ENCODE results near the gene UHRF2.
"Not testable (repeated sequence)": the region's sequence is repeated elsewhere in the genome, so short reads cannot be mapped to it uniquely, and the experiment has no call there.

The UHRF2 gene

GRCh38 chr9:6428940-6429889 lies 16.2 kb downstream of the UHRF2 start:
- DNase-seq (ENCODE audit: low read depth in 3 of 3), result no peak

DNA sequence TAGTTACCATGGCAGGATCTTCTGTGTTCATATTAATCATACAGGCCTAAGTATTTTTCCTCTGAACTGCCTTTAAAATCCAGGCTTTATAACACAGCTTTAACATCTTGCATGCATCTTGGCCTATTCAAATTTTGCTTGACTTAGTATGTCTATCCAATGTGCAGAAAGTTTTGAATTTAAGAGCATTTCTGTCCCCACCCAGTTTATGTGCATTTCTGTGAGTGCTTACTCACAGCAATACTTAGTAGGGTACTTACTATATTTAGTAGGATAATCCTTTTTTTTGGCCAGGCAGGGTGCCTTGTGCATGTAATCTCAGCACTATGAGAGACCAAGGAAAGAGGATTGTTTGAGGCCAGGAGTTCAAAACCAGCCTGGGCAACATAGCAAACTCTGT lies 18.0 kb downstream of the UHRF2 start:
- no peak for DNase-seq (ENCODE audit: low read depth in 3 of 3)

- DNase-seq (ENCODE audit: low read depth in 3 of 3), result no peak
Observed at GRCh38 chr9:6433410-6433809, 20.4 kb downstream of the UHRF2 start.

DNA sequence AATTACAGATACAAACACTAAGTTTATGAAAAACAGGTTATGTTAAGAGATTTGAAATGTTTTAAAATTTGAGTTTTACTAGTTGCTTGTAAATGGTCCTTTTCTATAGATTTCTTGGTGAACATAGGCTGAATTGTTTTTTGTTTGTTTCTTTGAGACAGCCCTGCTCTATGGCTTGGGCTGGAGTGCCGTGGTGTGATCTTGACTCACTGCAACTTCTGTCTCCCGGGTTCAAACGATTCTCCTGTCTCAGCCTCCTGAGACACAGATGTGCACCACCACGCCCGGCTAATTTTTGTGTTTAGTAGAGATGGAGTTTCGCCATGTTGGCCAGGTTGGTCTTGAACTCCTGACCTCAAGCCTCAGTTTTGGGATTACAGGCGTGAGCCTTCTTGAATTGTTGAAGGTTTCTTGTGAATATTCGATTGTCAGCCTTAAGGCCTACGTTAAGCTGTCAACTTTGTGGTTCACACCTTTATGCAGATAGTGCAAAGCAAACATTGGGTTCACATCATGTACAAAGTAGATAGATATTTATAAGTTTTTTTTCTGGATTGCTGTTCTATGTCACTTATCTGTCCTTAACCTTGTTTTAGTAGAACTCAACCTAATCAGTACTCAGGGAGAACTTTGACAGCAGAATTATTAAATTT lies 26.2 kb downstream of the UHRF2 start:
- no peak for DNase-seq (ENCODE audit: low read depth in 3 of 3)

- no peak for DNase-seq (ENCODE audit: low read depth in 3 of 3)
Observed at GRCh38 chr9:6440405-6440804, 27.4 kb downstream of the UHRF2 start.

DNA sequence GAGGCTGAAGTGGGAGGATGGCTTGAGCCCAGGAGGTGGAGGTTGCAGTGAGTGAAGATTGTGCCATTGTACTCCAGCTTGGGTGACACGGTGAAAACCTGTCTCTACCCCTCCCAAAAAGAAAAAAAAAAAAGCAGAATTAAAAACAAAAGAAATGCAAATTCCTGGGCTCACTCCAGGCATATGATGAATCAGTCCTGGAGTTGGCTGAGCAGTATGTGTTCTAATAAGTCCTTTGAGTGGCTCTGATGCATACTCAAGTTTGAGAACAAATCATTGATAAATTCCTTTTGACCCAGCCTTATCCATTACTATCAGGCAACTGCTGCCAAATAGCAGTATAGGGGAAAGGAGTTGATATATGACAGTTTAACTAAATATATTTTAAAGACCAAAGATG lies 28.3 kb downstream of the UHRF2 start:
- DNase-seq (ENCODE audit: low read depth in 3 of 3), result no peak

- no peak for DNase-seq (ENCODE audit: low read depth in 3 of 3)
Observed at GRCh38 chr9:6443661-6444060, 30.7 kb downstream of the UHRF2 start.

DNA sequence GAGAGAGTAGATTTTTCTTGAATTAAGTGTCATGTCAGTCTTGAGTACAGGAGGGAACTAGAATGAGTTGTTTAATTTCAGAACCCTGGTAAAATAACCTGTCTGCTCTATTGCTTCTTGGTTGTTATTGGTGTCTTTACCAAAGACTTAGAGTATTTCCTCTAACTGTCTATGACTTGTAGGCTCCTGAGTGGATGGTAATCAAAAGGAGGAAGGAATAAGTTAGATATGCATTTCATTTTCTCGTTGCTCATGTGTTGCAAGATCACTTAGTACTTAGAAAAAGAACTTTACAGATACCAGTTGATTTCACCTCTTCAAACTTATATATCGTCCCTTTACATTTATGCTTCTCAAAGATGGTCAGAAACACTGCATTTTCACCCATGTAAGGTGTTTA lies 31.1 kb downstream of the UHRF2 start:
- DNase-seq (ENCODE audit: low read depth in 3 of 3), result no peak

DNA sequence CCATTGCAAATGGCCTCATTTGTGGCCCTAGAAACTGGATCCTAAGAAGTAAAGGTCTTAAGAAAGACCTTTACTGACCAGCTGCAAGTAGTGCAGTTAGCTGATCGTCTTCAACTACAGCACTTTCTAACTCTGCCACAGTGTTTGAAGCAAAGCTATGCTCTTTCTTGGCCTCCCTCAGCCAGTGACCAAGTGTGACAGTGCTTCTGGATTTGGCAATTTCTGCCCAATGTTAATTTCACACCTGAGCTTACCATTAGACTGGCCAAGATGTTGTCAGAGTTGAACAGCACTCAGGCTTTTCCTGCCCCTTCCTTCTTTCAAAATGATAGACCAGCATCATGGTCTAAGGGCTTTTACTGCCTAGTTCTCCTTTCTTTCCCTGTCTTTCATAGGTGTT lies 36.1 kb downstream of the UHRF2 start:
- no peak for DNase-seq (ENCODE audit: low read depth in 3 of 3)

DNA sequence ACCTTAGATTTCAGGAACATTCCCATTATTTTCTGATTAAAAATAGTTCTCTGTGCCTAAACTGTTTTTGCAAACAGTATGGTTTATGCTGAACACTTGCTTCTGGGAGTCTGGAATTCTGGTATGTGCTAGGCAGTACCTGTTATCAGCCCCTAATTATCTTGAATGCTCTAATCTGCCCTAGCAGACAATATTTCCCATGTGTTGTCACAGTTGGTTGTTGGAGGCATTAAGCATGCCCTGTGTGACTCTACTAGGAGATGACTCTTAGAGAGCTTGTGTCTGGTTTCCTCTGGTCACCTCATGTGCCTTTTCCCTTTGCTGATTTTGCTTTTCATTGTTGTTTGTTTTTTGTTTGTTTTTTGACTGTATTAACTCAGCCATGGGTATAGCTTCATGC lies 36.6 kb downstream of the UHRF2 start:
- DNase-seq (ENCODE audit: low read depth in 3 of 3), result no peak

- no peak for DNase-seq (ENCODE audit: low read depth in 3 of 3)
Observed at GRCh38 chr9:6450641-6451375, 37.8 kb downstream of the UHRF2 start.

DNA sequence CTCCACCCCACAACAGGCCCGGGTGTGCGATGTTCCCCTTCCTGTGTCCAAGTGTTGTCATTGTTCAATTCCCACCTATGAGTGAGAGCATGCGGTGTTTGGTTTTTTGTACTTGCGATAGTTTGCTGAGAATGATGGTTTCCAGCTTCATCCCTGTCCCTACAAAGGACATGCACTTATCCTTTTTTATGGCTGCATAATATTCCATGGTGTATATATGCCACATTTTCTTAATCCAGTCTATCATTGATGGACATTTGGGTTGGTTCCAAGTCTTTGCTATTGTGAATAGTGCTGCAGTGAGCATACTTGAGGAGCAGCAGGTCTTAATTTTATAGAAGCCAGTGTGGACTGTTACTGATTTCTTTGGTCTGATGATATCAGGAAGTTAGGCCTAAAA lies 42.3 kb downstream of the UHRF2 start:
- not testable (repeated sequence) for DNase-seq (ENCODE audit: low read depth in 3 of 3)

- not testable (repeated sequence) for DNase-seq (ENCODE audit: low read depth in 3 of 3)
Observed at GRCh38 chr9:6458704-6459103, 45.7 kb downstream of the UHRF2 start.

DNA sequence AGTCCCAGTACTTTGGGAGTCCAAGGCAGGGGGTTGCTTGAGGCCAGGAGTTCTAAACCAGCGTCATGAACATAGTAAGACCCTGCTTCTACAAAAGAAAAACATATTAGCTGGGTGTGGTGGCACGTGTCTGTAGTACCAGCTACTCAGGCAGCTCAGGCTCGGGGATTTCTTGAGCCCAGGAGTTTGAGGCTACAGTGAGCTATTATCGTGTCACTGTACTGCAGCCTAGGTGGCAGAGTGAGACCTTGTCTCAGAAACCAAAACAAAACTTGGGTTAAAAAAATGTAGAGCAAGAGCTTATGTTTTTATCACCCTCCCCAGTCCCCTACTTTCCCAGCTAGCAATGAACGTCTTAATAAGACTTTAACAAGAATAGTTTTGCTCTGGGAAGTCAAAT lies 46.7 kb downstream of the UHRF2 start:
- DNase-seq (ENCODE audit: low read depth in 3 of 3), result no peak

- no peak for DNase-seq (ENCODE audit: low read depth in 3 of 3)
Observed at GRCh38 chr9:6460189-6460768, 47.3 kb downstream of the UHRF2 start.

DNA sequence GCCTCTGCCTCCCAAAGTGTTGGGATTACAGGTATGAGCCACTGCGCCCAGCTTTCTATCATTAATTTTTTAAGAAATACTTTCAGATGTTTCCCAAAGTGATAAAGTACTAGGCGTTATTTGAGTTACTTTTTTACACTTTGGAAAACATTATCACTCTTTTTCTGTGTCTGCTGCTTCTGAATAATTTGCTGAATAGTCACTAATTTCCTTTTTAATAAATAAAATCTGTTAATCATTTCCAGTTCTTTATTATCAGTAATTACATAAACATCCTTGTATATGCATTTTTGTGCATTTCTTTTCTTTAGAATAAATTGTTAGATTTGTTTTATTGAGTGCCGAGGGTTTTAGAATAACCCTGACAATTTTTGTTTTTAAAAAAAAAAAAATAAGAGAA lies 48.6 kb downstream of the UHRF2 start:
- DNase-seq (ENCODE audit: low read depth in 3 of 3), result no peak

DNA sequence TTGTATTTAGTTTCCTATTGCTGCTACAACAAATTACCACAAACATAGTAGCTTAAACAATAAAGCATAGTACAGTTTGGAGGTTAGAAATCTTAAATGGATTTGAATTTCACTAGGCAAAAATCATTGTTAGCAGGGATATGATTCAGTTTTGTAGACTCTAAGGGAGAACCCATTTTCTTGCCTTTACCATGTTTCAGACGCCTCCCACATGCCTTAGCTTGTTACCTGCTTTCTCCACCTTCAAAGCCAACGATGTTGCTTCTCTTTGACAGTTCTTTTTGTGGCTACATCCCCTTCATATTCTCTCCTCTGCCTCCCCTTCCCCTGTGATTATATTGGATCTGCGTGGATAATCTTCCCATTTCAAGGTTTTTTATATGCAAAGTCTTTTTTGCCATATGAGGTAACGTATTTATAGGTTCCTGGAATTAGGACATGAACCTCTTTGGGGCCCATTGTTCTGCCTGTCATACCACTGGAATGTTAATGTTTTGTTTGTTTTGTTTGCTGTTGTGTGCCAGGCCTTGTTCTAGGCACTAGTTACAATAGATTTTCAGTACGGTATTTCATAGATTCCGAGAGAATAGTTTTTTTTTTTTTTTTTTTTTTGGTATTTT lies 54.1 kb downstream of the UHRF2 start:
- DNase-seq (ENCODE audit: low read depth in 3 of 3), result no peak

- no peak for DNase-seq (ENCODE audit: low read depth in 3 of 3)
Observed at GRCh38 chr9:6471231-6471850, 58.3 kb downstream of the UHRF2 start.

DNA sequence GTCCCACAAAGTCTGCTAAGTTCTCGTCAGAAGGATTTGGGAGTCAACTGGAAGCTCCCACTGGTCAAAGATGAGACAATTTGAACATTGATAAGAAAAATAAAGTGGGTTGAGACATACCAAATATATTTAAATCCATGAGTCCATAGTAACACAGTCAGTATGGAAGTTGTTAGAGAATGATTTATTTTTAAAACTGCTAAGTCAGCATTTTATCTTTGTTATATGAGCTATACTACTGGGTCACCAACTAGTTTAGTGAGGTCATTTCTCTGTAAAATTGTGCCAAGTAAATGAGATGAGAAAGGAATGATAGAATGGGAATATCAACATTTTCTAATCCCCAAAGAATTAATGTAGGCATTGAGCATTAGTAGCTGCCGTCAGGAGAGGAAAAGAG lies 60.2 kb downstream of the UHRF2 start:
- no peak for DNase-seq (ENCODE audit: low read depth in 3 of 3)

DNA sequence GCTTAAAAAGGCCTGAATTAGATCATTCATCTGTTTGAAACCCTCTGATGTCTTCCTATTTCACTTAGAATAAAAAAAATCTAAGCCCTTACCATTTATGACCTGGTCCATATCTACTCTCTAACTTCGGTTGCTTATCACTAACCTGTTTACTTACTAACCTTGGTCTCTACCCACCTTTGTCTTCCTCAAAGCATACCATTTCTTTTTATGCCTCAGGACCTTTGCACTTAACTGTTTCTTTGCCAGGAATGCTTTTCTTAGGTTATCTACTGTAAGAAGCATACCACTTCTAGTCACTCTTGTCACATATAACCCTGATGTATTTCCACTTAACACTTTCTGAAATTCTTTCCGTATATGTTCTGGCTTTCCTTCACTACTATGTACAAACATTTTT lies 67.0 kb downstream of the UHRF2 start:
- no peak for DNase-seq (ENCODE audit: low read depth in 3 of 3)

GRCh38 chr9:6484210-6484609 lies 71.2 kb downstream of the UHRF2 start:
- no peak for DNase-seq (ENCODE audit: low read depth in 3 of 3)
